Fibroblast of lung (primary cell): Measurements from ENCODE around the gene DENND5B.

ENCODE experiments used
- EZH2 ChIP-seq: IDR thresholded peaks from 2 replicates; pipeline ENCODE4 v1.5.1; 2012; ENCODE audit warnings: low read length, control low read depth, mild to moderate bottlenecking; ENCODE audit errors: missing control alignments
- TF ChIP-seq, protein P1 (sequence below), 2 donors: IDR thresholded peaks in 1 of 2; conservative IDR thresholded peaks in 1 of 2; 1 replicate in 1 of 2; 2 replicates in 1 of 2; pipeline ENCODE4 v1.5.1; 2011 to 2012; ENCODE audit warnings: low read length in 2 of 2, control low read depth in 1 of 2, inconsistent platforms in 1 of 2, low read depth in 1 of 2, mild to moderate bottlenecking in 1 of 2

- TF ChIP-seq, protein P1, sequence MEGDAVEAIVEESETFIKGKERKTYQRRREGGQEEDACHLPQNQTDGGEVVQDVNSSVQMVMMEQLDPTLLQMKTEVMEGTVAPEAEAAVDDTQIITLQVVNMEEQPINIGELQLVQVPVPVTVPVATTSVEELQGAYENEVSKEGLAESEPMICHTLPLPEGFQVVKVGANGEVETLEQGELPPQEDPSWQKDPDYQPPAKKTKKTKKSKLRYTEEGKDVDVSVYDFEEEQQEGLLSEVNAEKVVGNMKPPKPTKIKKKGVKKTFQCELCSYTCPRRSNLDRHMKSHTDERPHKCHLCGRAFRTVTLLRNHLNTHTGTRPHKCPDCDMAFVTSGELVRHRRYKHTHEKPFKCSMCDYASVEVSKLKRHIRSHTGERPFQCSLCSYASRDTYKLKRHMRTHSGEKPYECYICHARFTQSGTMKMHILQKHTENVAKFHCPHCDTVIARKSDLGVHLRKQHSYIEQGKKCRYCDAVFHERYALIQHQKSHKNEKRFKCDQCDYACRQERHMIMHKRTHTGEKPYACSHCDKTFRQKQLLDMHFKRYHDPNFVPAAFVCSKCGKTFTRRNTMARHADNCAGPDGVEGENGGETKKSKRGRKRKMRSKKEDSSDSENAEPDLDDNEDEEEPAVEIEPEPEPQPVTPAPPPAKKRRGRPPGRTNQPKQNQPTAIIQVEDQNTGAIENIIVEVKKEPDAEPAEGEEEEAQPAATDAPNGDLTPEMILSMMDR (conservative IDR thresholded peaks at IDR 0.05 in 1 of 2, IDR thresholded peaks at IDR 0.05 in 1 of 2; ENCODE audit: low read depth in 1 of 2, low read length in 2 of 2): no peak
- TF ChIP-seq EZH2: no peak
Measured at GRCh38 chr12:31387466-31387865, 203.5 kb downstream of the DENND5B start.
